ACC112 (cell line): ENCODE measurements around the gene CCDC134.
A peak's percentile ranks its signal among the peaks of the same experiment; 100 is the strongest.

Experiments
- H2AFZ ChIP-seq: fragments of 200-600 bp; sonication (generic); one replicate; pipeline ENCODE4 v1.6.0; 2017; ENCODE audit warnings: antibody characterized with exemption, low read length; ENCODE audit not compliant: unreplicated experiment
- H3K27ac ChIP-seq: fragments of 200-600 bp; sonication (generic); 2 replicates; pipeline ENCODE4 v1.5.1; 2014; ENCODE audit warnings: low read depth, mild to moderate bottlenecking, antibody characterized with exemption, low read length, moderate library complexity
- H3K27me3 ChIP-seq: fragments of 200-600 bp; sonication (generic); 2 replicates; pipeline ENCODE4 v1.6.1; 2014; ENCODE audit warnings: mild to moderate bottlenecking, antibody characterized with exemption, low read length, moderate library complexity, mixed read lengths; ENCODE audit not compliant: insufficient read depth
- H3K36me3 ChIP-seq: fragments of 200-600 bp; sonication (generic); 2 replicates; pipeline ENCODE4 v1.6.1; 2016; ENCODE audit warnings: mild to moderate bottlenecking, antibody characterized with exemption, low read length, moderate library complexity, mixed read lengths; ENCODE audit not compliant: insufficient read depth
- H3K4me1 ChIP-seq: fragments of 200-600 bp; sonication (generic); one replicate; pipeline ENCODE4 v1.6.1; 2016; ENCODE audit warnings: low read length, mixed read lengths; ENCODE audit not compliant: insufficient read depth, unreplicated experiment, control insufficient read depth
- H3K4me3 ChIP-seq: fragments of 200-600 bp; sonication (generic); 2 replicates; pipeline ENCODE4 v1.5.1; 2014; ENCODE audit warnings: mild to moderate bottlenecking, low read depth, low read length
- H3K79me2 ChIP-seq: fragments of 200-600 bp; sonication (generic); one replicate; pipeline ENCODE4 v1.6.0; 2016; ENCODE audit warnings: low read length; ENCODE audit not compliant: control insufficient read depth, unreplicated experiment, insufficient read depth

Gene CCDC134

GRCh38 chr22:41845380-41846267, 45.1 kb downstream of the CCDC134 start:
- H3K27ac ChIP-seq = no peak overlapping the region

GRCh38 chr22:41846268-41846987, 45.9 kb downstream of the CCDC134 start:
- no peak overlapping the region for H3K27ac ChIP-seq

More at GRCh38 chr22:41845380-41846267, 45.1 kb downstream of the CCDC134 start:
- no peak overlapping the region for H2AFZ ChIP-seq
- no peaks in the 10 kb centered on the region for H3K27me3 ChIP-seq
- peaks cover 39% of the 10 kb centered on the region for H3K79me2 ChIP-seq
- no peak overlapping the region for H3K4me3 ChIP-seq
- no peaks in the 10 kb centered on the region for H3K36me3 ChIP-seq
- H3K4me1 ChIP-seq = no peaks in the 10 kb centered on the region

GRCh38 chr22:41847300-41847699, 46.8 kb downstream of the CCDC134 start:
- no peaks in the 10 kb centered on the region for H3K4me1 ChIP-seq

More at GRCh38 chr22:41846268-41846987, 45.9 kb downstream of the CCDC134 start:
- Histone ChIP-seq H3K4me1 (no peaks in the 10 kb centered on the region), H3K36me3 (no peaks in the 10 kb centered on the region), H2AFZ (no peak overlapping the region), H3K27me3 (no peaks in the 10 kb centered on the region), H3K4me3 (no peak overlapping the region), H3K79me2 (peaks cover 39% of the 10 kb centered on the region)

GRCh38 chr22:41848468-41848867, 48.0 kb downstream of the CCDC134 start:
- no peak overlapping the region for H2AFZ ChIP-seq

More at GRCh38 chr22:41847300-41847699, 46.8 kb downstream of the CCDC134 start:
- no peak overlapping the region for H2AFZ ChIP-seq
- H3K27ac ChIP-seq = no peak overlapping the region
- H3K27me3 ChIP-seq = no peaks in the 10 kb centered on the region
- no peak overlapping the region for H3K4me3 ChIP-seq
- peaks cover 36% of the 10 kb centered on the region for H3K79me2 ChIP-seq
- no peaks in the 10 kb centered on the region for H3K36me3 ChIP-seq

GRCh38 chr22:41856469-41856868, 56.0 kb downstream of the CCDC134 start:
- peaks cover 22% of the 10 kb centered on the region for H3K4me1 ChIP-seq
- no peak overlapping the region for H3K4me3 ChIP-seq
- H3K36me3 ChIP-seq = no peaks in the 10 kb centered on the region
- H3K27me3 ChIP-seq = no peaks in the 10 kb centered on the region
- H3K27ac ChIP-seq = no peak overlapping the region
- H2AFZ ChIP-seq = no peak overlapping the region
- H3K79me2 ChIP-seq = peaks cover 9% of the 10 kb centered on the region

More at GRCh38 chr22:41848468-41848867, 48.0 kb downstream of the CCDC134 start:
- Histone ChIP-seq H3K4me1 (no peaks in the 10 kb centered on the region), H3K4me3 (no peak overlapping the region), H3K79me2 (peaks cover 33% of the 10 kb centered on the region), H3K27me3 (no peaks in the 10 kb centered on the region), H3K36me3 (no peaks in the 10 kb centered on the region), H3K27ac (no peak overlapping the region)

- peaks cover 27% of the 10 kb centered on the region for H3K4me1 ChIP-seq
- no peak overlapping the region for H3K4me3 ChIP-seq
- no peak overlapping the region for H2AFZ ChIP-seq
- 0 out of 2 replicates have a peak overlapping the region, but pooled peaks have one; percentile 34 for H3K27ac ChIP-seq
- H3K79me2 ChIP-seq = peaks cover 9% of the 10 kb centered on the region
- H3K36me3 ChIP-seq = no peaks in the 10 kb centered on the region
- H3K27me3 ChIP-seq = no peaks in the 10 kb centered on the region
Observed at GRCh38 chr22:41857155-41857859, 56.8 kb downstream of the CCDC134 start.

- Histone ChIP-seq H3K4me1 (peaks cover 33% of the 10 kb centered on the region), H3K27ac (0 out of 2 replicates have a peak overlapping the region, but pooled peaks have one; percentile 16), H3K36me3 (no peaks in the 10 kb centered on the region)
Observed at GRCh38 chr22:41857860-41858199, 57.4 kb downstream of the CCDC134 start.

GRCh38 chr22:41862160-41862529, 61.7 kb downstream of the CCDC134 start:
- Histone ChIP-seq H3K27ac (peak overlapping the region; percentile 36), H3K79me2 (peaks cover 14% of the 10 kb centered on the region), H3K36me3 (no peaks in the 10 kb centered on the region), H3K27me3 (no peaks in the 10 kb centered on the region), H3K4me3 (no peak overlapping the region), H2AFZ (no peak overlapping the region), H3K4me1 (peaks cover 33% of the 10 kb centered on the region)

More at GRCh38 chr22:41857860-41858199, 57.4 kb downstream of the CCDC134 start:
- no peak overlapping the region for H2AFZ ChIP-seq
- H3K27me3 ChIP-seq = no peaks in the 10 kb centered on the region
- H3K4me3 ChIP-seq = no peak overlapping the region
- peaks cover 10% of the 10 kb centered on the region for H3K79me2 ChIP-seq

GRCh38 chr22:41862530-41863266, 62.2 kb downstream of the CCDC134 start:
- Histone ChIP-seq H3K27ac (peak overlapping the region; percentile 36), H3K27me3 (no peaks in the 10 kb centered on the region), H2AFZ (no peak overlapping the region), H3K36me3 (no peaks in the 10 kb centered on the region), H3K79me2 (peaks cover 14% of the 10 kb centered on the region), H3K4me1 (peaks cover 28% of the 10 kb centered on the region), H3K4me3 (no peak overlapping the region)

GRCh38 chr22:41863472-41863871, 63.0 kb downstream of the CCDC134 start:
- Histone ChIP-seq H3K4me1 (peaks cover 25% of the 10 kb centered on the region), H3K27ac (no peak overlapping the region), H2AFZ (no peak overlapping the region), H3K36me3 (no peaks in the 10 kb centered on the region), H3K27me3 (no peaks in the 10 kb centered on the region), H3K79me2 (peaks cover 14% of the 10 kb centered on the region), H3K4me3 (no peak overlapping the region)
